OCI-LY3 (cell line): Measurements from ENCODE around the gene GAK.

Source experiments
- EZH2phosphoT487 ChIP-seq: fragments of 200-600 bp; shearing (Covaris generic); IDR thresholded peaks from 2 replicates; pipeline ENCODE4 v1.6.1; 2018; ENCODE audit warnings: antibody characterized with exemption, mixed run types, low read depth
- TF ChIP-seq, protein P1 (sequence below): fragments of 200-600, 300-600 bp; sonication (generic); IDR thresholded peaks from 2 replicates; pipeline ENCODE4 v1.5.1; 2014; ENCODE audit warnings: antibody characterized with exemption, low read length, low read depth

- TF ChIP-seq, protein P1, sequence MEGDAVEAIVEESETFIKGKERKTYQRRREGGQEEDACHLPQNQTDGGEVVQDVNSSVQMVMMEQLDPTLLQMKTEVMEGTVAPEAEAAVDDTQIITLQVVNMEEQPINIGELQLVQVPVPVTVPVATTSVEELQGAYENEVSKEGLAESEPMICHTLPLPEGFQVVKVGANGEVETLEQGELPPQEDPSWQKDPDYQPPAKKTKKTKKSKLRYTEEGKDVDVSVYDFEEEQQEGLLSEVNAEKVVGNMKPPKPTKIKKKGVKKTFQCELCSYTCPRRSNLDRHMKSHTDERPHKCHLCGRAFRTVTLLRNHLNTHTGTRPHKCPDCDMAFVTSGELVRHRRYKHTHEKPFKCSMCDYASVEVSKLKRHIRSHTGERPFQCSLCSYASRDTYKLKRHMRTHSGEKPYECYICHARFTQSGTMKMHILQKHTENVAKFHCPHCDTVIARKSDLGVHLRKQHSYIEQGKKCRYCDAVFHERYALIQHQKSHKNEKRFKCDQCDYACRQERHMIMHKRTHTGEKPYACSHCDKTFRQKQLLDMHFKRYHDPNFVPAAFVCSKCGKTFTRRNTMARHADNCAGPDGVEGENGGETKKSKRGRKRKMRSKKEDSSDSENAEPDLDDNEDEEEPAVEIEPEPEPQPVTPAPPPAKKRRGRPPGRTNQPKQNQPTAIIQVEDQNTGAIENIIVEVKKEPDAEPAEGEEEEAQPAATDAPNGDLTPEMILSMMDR = no peak
- TF ChIP-seq EZH2phosphoT487 = no peak
Measured at GRCh38 chr4:949656-950055, 17.5 kb upstream of the GAK start.
